ENCODE results near the gene ZYG11B.
"Not testable (repeated sequence)": the region's sequence is repeated elsewhere in the genome, so short reads cannot be mapped to it uniquely, and the experiment has no call there.

ZYG11B gene

DNA sequence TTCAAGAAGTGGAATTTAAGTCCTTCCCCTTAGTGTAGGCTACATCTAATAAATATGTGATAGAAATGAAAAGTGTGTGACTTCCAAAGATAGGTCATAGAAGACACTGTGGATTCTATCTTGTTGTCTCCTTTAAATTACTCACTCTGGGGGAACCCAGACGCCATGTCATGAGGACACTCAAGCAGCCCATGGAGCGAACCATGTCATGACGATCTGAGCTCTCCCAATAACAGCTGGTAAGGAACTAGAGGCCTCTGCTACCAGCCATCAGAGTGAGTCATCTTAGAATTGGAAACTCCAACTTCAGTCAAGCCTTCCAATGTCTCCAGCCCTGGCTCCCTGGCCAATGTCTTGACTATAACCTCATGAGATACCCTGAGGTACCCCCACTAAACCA lies 34.4 kb upstream of the ZYG11B start:
- Histone ChIP-seq H3K36me3 (ENCODE audit: control insufficient read depth in 2 of 2, insufficient read depth in 2 of 2, low read length in 2 of 2) (peaks cover 31 to 33% of the 10 kb centered on the region in 2 donors), H3K4me1 (ENCODE audit: control insufficient read depth in 2 of 2, insufficient read depth in 2 of 2, low read length in 2 of 2) (no peaks in the 10 kb centered on the region), H3K9me3 (ENCODE audit: control insufficient read depth in 2 of 2, low read length in 2 of 2) (no peaks in the 10 kb centered on the region), H3K27me3 (ENCODE audit: control insufficient read depth in 2 of 2, insufficient read depth in 2 of 2, low read length in 2 of 2) (no peaks in the 10 kb centered on the region), H3K4me3 (ENCODE audit: low read length in 2 of 2) (no peak overlapping the region), H3K27ac (ENCODE audit: low read depth in 2 of 2, low read length in 2 of 2) (no peak overlapping the region), H3K9ac (ENCODE audit: low read depth in 1 of 2, low read length in 2 of 2) (no peak overlapping the region)

DNA sequence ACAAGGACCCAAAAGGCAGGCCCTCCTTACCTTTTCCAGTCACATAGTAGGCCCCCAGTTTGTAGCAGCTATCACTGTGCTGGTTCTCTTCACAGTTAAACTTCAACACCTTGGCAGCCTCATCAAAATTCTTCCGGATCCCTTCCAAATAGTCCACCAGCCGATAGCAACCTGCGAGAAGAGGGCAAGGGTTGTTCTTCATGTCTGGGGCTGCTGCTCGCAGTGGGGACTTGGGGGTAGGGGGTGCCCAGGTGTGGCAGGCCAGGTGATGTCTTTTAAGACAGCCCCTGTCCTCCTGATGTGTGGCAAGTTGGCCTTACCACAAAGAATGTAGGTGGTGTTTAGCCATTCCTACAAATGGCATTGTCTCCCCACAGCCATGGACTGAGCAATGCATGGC lies 33.6 kb upstream of the ZYG11B start:
- Histone ChIP-seq H3K27me3 (ENCODE audit: control insufficient read depth in 2 of 2, insufficient read depth in 2 of 2, low read length in 2 of 2) (no peaks in the 10 kb centered on the region), H3K4me3 (ENCODE audit: low read length in 2 of 2) (no peak overlapping the region), H3K4me1 (ENCODE audit: control insufficient read depth in 2 of 2, insufficient read depth in 2 of 2, low read length in 2 of 2) (peaks cover 0 to 3% of the 10 kb centered on the region in 2 donors), H3K9ac (ENCODE audit: low read depth in 1 of 2, low read length in 2 of 2) (no peak overlapping the region), H3K36me3 (ENCODE audit: control insufficient read depth in 2 of 2, insufficient read depth in 2 of 2, low read length in 2 of 2) (peaks cover 24 to 25% of the 10 kb centered on the region in 2 donors), H3K9me3 (ENCODE audit: control insufficient read depth in 2 of 2, low read length in 2 of 2) (no peaks in the 10 kb centered on the region), H3K27ac (ENCODE audit: low read depth in 2 of 2, low read length in 2 of 2) (no peak overlapping the region)

DNA sequence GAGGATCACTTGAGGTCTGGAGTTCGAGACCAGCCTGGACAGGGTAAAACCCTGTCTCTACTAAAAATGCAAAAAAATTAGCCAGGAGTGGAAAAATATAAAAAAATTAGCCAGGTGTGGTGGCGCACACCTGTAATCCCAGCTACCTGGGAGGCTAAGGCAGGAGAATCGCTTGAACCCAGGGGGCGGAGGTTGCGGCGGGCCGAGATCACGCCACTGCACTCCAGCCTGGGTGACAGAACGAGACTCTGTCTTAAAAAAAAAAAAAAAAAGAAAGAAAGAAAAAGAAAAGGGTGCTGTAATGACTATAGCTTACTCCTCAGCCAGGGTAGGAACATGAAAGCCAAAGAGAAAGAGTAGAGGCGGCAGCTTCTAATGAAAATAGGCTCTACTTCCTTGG lies 32.9 kb upstream of the ZYG11B start:
- peaks cover 18 to 20% of the 10 kb centered on the region in 2 donors for H3K36me3 ChIP-seq (ENCODE audit: control insufficient read depth in 2 of 2, insufficient read depth in 2 of 2, low read length in 2 of 2)
- not testable (repeated sequence) for H3K4me1 ChIP-seq (ENCODE audit: control insufficient read depth in 2 of 2, insufficient read depth in 2 of 2, low read length in 2 of 2); H3K4me3 ChIP-seq (ENCODE audit: low read length in 2 of 2); H3K27ac ChIP-seq (ENCODE audit: low read depth in 2 of 2, low read length in 2 of 2); H3K27me3 ChIP-seq (ENCODE audit: control insufficient read depth in 2 of 2, insufficient read depth in 2 of 2, low read length in 2 of 2); H3K9ac ChIP-seq (ENCODE audit: low read depth in 1 of 2, low read length in 2 of 2); H3K9me3 ChIP-seq (ENCODE audit: control insufficient read depth in 2 of 2, low read length in 2 of 2)

DNA sequence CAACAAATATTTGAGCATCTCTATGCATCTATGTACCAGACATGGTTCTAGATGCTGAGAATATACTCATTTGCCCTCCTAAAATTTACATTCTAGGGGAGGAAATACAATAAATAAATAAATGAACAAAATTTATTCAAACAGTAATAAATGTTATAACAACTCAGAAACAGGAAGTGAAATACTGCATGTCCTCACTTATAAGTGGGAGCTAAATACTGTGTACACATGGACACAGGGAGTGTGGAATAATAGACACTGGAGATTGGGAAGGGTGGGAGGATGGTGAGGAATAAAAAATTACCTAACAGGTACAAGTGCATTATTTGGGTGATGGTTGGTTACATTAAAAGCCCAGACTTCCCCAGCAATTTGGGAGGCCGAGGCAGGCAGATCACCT lies 32.4 kb upstream of the ZYG11B start:
- Histone ChIP-seq H3K27ac (ENCODE audit: low read depth in 2 of 2, low read length in 2 of 2) (no peak overlapping the region), H3K27me3 (ENCODE audit: control insufficient read depth in 2 of 2, insufficient read depth in 2 of 2, low read length in 2 of 2) (no peaks in the 10 kb centered on the region), H3K9ac (ENCODE audit: low read depth in 1 of 2, low read length in 2 of 2) (no peak overlapping the region), H3K4me1 (ENCODE audit: control insufficient read depth in 2 of 2, insufficient read depth in 2 of 2, low read length in 2 of 2) (peaks cover 0 to 7% of the 10 kb centered on the region in 2 donors), H3K36me3 (ENCODE audit: control insufficient read depth in 2 of 2, insufficient read depth in 2 of 2, low read length in 2 of 2) (peaks cover 17% of the 10 kb centered on the region in 2 donors), H3K9me3 (ENCODE audit: control insufficient read depth in 2 of 2, low read length in 2 of 2) (no peaks in the 10 kb centered on the region), H3K4me3 (ENCODE audit: low read length in 2 of 2) (no peak overlapping the region)

DNA sequence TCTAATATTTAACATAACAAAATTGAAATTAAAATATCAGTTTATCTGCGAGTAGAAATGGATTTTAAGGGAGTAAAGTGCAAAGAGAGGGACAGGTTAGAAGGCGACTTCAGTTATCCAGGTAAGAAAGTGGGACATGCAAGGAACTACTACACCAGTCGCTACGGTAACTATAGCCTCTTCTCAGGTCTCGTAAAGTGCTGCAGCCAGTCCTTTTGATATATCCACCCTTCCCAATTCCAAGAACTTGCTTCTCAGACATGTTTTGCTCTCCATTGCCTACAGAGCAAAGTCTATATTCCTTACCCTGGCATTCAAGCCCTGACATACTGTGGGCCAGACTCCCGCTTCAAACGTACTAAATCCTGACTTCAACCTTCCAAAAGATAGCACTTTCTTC lies 30.6 kb upstream of the ZYG11B start:
- H3K9me3 ChIP-seq (ENCODE audit: control insufficient read depth in 2 of 2, low read length in 2 of 2): no peaks in the 10 kb centered on the region
- H3K4me1 ChIP-seq (ENCODE audit: control insufficient read depth in 2 of 2, insufficient read depth in 2 of 2, low read length in 2 of 2): peaks cover 0 to 10% of the 10 kb centered on the region in 2 donors
- H3K36me3 ChIP-seq (ENCODE audit: control insufficient read depth in 2 of 2, insufficient read depth in 2 of 2, low read length in 2 of 2): peaks cover 12 to 17% of the 10 kb centered on the region in 2 donors

DNA sequence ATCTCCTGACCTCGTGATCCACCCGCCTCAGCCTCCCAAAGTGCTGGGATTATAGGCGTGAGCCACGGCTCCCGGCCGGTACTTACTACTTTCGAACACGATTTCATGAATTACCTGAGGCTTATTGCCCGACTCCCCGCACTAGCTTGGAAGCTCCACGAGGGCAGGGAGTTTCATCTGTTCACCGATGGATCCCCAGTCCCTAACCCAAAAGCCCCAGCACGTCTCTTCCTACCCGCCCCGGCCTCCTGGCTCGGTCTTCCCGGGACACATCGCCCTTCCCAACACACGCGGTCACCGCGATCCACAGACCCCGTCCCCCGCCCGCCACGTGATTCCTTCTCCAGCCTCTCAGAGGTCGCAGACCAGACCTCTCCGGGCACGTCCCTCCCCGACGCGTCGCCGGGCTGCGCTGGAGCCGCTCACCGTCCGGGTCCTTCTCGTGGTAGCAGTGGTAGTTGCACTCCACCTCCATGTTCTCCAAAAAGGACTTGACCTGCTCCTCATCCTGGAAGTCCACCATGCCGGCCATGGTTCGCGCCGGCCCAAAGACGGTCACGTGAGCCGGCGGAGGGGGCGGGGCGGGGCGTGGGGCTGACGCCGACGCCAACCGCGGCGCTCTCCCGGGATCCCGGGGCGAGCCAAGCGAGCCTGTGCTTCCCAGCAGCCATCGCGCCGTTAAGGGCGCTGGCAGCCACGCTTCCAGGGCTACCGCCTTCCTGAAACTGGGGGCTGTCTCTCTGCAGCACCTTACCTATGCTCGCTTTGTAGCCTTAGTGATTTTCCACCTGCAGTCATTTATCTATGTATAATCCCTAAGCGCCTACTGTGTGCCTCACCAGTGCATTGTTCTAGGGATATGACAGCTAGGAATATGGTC lies 28.2 kb upstream of the ZYG11B start, which contains the start of gene COA7:
TSS of gene COA7 (minus strand) at position 553 of the 880 bp plus-strand sequence. CDS start at position 532, 21 bp downstream.
- no peaks in the 10 kb centered on the region for H3K36me3 ChIP-seq (ENCODE audit: control insufficient read depth in 2 of 2, insufficient read depth in 2 of 2, low read length in 2 of 2)
- H3K27me3 ChIP-seq (ENCODE audit: control insufficient read depth in 2 of 2, insufficient read depth in 2 of 2, low read length in 2 of 2): no peaks in the 10 kb centered on the region
- H3K4me1 ChIP-seq (ENCODE audit: control insufficient read depth in 2 of 2, insufficient read depth in 2 of 2, low read length in 2 of 2): peaks cover 0 to 10% of the 10 kb centered on the region in 2 donors
- peak within 1 kb of the TSS; percentile 92 to 97 for H3K4me3 ChIP-seq (ENCODE audit: low read length in 2 of 2)
- H3K9ac ChIP-seq (ENCODE audit: low read depth in 1 of 2, low read length in 2 of 2): peak within 1 kb of the TSS; percentile 86 to 95
- peak within 1 kb of the TSS; percentile 91 to 95 for H3K27ac ChIP-seq (ENCODE audit: low read depth in 2 of 2, low read length in 2 of 2)
- H3K9me3 ChIP-seq (ENCODE audit: control insufficient read depth in 2 of 2, low read length in 2 of 2): no peaks in the 10 kb centered on the region

More for the DNA sequence above, 30.6 kb upstream of the ZYG11B start:
- Histone ChIP-seq H3K27ac (ENCODE audit: low read depth in 2 of 2, low read length in 2 of 2) (no peak overlapping the region), H3K9ac (ENCODE audit: low read depth in 1 of 2, low read length in 2 of 2) (no peak overlapping the region), H3K27me3 (ENCODE audit: control insufficient read depth in 2 of 2, insufficient read depth in 2 of 2, low read length in 2 of 2) (no peaks in the 10 kb centered on the region), H3K4me3 (ENCODE audit: low read length in 2 of 2) (no peak overlapping the region)

DNA sequence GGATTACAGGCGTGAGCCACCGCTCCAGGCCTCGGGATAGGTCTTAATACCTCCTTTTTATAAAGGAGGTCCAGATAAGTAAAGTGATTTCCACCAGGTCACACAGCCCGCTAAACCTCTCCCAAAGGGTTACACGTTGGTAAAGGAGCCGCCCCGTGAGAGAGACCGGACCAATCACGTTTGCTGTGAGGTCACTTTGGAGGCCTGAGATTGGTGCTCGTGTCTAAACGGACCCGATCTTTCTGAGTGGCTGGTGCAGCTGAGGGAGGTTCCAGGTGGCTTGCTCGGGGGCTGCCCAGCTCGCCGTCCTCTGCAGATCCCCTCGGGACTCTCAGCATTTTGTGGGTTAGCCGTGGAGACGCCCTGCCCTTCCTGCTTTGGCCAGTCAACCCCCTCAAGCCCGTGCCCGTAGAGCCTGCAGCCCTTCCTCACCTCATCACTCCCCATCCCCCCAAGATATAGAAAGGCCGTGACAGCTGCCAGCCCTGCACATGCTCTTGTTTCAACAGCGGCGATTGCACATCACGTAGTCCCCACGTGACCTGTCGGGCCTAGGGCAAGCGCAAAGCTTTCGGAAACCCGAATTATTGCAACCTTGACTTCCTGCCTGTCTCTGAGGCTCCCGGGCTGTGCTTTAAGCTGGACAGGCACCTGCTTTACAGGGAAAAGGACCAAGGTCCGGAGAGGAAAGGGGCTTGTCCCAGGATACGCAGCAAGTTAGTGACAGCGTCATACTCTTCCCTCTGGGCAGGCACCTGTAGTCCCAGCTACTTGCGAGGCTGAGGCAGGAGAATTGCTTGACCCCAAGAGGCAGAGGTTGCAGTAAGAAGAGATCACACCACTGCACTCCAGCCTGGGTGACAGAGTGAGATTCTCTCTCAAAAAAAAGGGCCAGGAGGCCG lies 23.1 kb upstream of the ZYG11B start:
- H3K9ac ChIP-seq (ENCODE audit: low read depth in 1 of 2, low read length in 2 of 2): peak overlapping the region; percentile 71 to 92
- peak overlapping the region; percentile 85 to 92 for H3K27ac ChIP-seq (ENCODE audit: low read depth in 2 of 2, low read length in 2 of 2)
- H3K4me3 ChIP-seq (ENCODE audit: low read length in 2 of 2): peak overlapping the region; percentile 85 to 87
- no peaks in the 10 kb centered on the region for H3K9me3 ChIP-seq (ENCODE audit: control insufficient read depth in 2 of 2, low read length in 2 of 2)
- peaks cover 17 to 26% of the 10 kb centered on the region in 2 donors for H3K4me1 ChIP-seq (ENCODE audit: control insufficient read depth in 2 of 2, insufficient read depth in 2 of 2, low read length in 2 of 2)
- H3K27me3 ChIP-seq (ENCODE audit: control insufficient read depth in 2 of 2, insufficient read depth in 2 of 2, low read length in 2 of 2): no peaks in the 10 kb centered on the region
- H3K36me3 ChIP-seq (ENCODE audit: control insufficient read depth in 2 of 2, insufficient read depth in 2 of 2, low read length in 2 of 2): no peaks in the 10 kb centered on the region

DNA sequence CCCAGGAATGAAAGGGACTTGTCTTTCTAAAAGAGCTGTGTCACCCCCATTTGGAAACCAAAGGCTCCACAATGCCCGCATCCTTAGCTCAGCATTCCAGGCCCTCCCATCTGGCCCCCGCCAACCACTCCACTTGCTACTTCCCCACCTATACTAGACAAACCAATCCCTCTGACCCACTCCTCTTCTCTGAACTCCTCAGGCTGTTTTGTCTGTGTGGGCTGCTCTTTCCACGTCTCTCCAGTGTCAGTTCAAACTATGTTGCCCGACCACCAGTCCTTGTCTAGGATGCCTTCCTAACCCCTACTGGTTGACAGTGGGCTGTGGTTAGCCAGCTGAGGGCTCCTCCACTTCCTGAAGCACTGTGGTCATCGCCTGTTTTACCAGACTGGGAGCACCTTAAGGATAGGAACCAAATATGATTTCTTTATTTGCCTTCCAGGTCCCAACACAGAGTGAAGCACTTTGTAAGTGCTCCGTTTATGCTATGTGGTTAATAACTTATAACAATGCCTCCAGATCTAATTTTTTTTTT lies 20.1 kb upstream of the ZYG11B start:
- Histone ChIP-seq H3K27ac (ENCODE audit: low read depth in 2 of 2, low read length in 2 of 2) (no peak overlapping the region), H3K9me3 (ENCODE audit: control insufficient read depth in 2 of 2, low read length in 2 of 2) (no peaks in the 10 kb centered on the region), H3K36me3 (ENCODE audit: control insufficient read depth in 2 of 2, insufficient read depth in 2 of 2, low read length in 2 of 2) (no peaks in the 10 kb centered on the region), H3K27me3 (ENCODE audit: control insufficient read depth in 2 of 2, insufficient read depth in 2 of 2, low read length in 2 of 2) (no peaks in the 10 kb centered on the region), H3K4me3 (ENCODE audit: low read length in 2 of 2) (peak overlapping the region in 1 of 2 donors; percentile 8), H3K9ac (ENCODE audit: low read depth in 1 of 2, low read length in 2 of 2) (no peak overlapping the region), H3K4me1 (ENCODE audit: control insufficient read depth in 2 of 2, insufficient read depth in 2 of 2, low read length in 2 of 2) (peaks cover 19 to 21% of the 10 kb centered on the region in 2 donors)

DNA sequence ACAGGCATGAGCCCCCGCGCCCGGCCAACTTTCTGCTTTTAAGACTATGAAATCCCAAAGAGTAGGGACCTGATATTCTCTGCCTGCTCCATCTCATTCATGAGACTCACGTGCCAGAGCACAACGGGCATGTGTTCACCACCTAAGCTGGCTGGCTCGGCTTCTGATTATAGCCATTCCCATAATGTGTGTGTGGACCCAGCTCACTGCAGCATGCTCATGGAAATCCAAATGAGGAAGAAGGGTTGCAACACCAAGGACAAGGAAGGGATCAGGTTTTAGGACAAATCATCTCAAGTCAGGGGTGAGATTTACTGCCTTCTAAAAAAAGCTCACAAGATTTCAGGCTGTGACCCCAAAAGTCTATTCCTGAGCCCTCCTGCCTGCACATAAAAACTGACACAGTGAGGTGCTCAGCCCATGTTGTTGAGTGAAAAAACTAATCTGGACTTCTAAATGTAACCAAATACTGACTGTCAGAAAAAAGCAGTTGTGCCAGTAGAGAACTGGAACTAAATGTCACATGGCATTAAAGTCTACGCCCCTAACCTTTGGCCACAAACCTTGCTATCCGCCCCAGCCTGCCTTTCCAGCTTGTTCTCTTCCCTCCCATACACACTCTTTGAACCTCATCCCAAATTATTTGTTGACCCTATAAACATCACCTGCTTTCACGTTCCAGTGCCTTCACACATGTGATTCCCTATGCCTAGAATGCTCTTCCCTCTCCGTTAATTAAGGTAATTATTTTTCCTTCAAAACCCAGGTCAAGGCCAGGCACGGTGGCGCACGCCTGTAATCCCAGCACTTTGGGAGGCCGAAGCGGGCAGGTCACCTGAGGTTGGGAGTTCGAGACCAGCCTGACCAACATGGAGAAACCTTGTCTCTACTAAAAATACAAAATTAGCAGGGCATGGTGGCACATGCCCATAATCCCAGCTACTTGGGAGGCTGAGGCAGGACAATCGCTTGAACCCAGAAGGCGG lies 19.0 kb upstream of the ZYG11B start:
- peak overlapping the region; percentile 63 to 65 for H3K27ac ChIP-seq (ENCODE audit: low read depth in 2 of 2, low read length in 2 of 2)
- H3K36me3 ChIP-seq (ENCODE audit: control insufficient read depth in 2 of 2, insufficient read depth in 2 of 2, low read length in 2 of 2): no peaks in the 10 kb centered on the region
- H3K4me3 ChIP-seq (ENCODE audit: low read length in 2 of 2): peak overlapping the region; percentile 4 to 31
- H3K9me3 ChIP-seq (ENCODE audit: control insufficient read depth in 2 of 2, low read length in 2 of 2): no peaks in the 10 kb centered on the region
- H3K9ac ChIP-seq (ENCODE audit: low read depth in 1 of 2, low read length in 2 of 2): peak overlapping the region; percentile 3 to 24
- peaks cover 19 to 21% of the 10 kb centered on the region in 2 donors for H3K4me1 ChIP-seq (ENCODE audit: control insufficient read depth in 2 of 2, insufficient read depth in 2 of 2, low read length in 2 of 2)
- no peaks in the 10 kb centered on the region for H3K27me3 ChIP-seq (ENCODE audit: control insufficient read depth in 2 of 2, insufficient read depth in 2 of 2, low read length in 2 of 2)
